WI38 (cell line): ENCODE results near the gene RBM4B.

Experiments
- H3K4me3 ChIP-seq: 2 replicates; pipeline ENCODE4 v1.5.1; 2011; ENCODE audit warnings: low read depth, mild to moderate bottlenecking, control low read depth, low read length
- CTCF ChIP-seq: IDR thresholded peaks from 2 replicates; pipeline ENCODE4 v1.5.1; 2012; ENCODE audit warnings: low read depth, mild to moderate bottlenecking, control low read depth, low read length

Gene RBM4B

GRCh38 chr11:66676282-66676919 is 1.3 kb downstream of the RBM4B start:
- peak overlapping the region; percentile 77 for H3K4me3 ChIP-seq
- TF ChIP-seq CTCF: no peak

DNA sequence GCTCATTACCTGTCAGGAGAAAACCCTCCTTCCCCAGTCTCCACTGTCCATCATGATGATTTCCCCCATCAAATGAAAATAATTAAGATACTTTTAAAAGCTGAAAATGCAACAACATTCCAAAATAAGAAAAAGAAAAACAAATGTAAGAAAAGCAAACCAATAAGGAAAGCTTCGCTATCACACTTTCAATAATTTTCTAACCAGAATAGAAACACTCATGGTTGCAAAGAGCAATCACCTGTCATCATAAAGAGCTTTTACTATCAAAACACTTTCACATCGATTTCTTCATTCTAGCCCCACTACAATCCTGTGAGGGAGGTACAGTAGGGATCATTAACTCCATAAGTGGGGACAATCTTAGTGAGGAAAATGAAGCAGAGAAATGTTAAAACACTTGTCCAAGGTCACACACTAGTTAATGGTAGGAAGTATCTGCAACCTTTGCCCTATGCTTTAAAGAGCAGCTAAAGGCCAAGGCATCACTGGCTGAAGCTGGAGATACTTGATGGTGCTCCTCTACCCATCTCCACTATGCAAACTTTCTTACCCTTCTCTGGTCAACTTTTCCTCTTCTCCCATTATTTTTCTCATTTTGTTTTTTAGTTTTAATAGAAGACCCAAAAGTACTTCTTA is 2.6 kb downstream of the RBM4B start:
- TF ChIP-seq CTCF: no peak
- H3K4me3 ChIP-seq: no peak overlapping the region

DNA sequence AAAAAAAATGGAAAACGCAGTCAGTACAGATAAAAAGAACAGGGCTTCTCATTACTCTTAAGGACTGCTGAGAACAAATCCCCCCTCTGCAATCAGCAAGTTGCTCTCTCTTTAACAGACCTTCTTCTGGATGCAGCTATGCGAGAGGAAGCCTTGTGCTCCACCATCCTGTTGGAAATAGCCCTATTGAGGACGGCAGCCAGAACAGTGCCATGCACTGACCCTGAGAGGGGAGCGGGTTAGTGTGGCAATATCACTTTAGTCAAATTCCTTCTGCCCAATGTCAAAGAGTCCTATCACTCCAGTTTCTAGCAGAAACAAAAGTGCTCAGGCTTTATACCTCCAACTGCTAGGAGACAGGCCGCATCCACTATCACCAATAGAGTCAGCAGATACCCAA is 6.9 kb downstream of the RBM4B start:
- no peak overlapping the region for H3K4me3 ChIP-seq
- TF ChIP-seq CTCF: no peak

- TF ChIP-seq CTCF: no peak
- no peak overlapping the region for H3K4me3 ChIP-seq
These were observed 12.3 kb downstream of the RBM4B start for GRCh38 chr11:66665369-66665768.

DNA sequence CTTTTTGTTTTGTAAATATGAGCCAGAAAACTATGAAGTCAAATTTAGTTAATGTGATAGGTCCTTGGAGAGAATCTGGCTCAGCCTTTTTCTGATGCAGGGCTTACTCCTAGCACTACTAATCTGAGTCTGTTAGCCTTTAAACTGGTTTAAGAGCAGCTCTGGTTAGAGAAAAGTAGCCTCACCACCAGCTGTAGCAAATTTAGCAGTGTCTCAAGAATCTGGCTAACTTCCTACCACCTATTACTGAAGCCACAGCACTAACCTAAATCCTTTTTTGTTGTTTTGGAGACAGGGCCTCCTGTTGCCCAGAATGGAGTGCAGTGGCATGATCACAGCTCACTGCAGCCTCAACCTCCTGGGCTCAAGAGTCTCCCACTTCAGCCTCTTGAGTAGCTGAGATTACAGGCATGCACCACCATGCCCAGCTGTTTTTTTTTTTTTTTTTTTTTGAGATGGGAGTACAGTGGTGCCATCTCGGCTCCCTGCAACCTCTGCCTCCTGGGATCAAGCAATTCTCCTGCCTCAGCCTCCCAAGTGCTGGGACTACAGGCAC is 13.9 kb downstream of the RBM4B start:
- TF ChIP-seq CTCF: no peak

DNA sequence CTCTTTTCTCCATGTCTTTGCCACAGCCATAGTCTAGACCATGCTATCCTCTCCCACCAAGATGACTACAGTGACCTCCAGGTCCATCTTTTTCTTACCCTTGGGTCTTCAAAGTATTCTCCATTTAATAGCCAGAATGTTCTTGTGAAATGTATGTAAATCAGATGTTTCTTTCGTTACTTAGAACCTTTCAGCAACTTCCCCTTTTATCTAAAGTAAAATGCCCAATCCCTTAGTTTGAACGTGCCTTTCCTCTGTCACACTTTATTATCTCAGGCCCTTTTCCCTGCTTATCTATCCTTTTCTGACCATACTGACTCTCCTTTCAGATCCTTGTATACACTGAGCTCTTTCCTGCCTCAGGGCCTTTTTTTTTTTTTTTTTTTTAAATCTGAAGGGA is 17.9 kb downstream of the RBM4B start:
- no peak overlapping the region for H3K4me3 ChIP-seq
- TF ChIP-seq CTCF: no peak

More for the DNA sequence above, 13.9 kb downstream of the RBM4B start:
- no peak overlapping the region for H3K4me3 ChIP-seq

DNA sequence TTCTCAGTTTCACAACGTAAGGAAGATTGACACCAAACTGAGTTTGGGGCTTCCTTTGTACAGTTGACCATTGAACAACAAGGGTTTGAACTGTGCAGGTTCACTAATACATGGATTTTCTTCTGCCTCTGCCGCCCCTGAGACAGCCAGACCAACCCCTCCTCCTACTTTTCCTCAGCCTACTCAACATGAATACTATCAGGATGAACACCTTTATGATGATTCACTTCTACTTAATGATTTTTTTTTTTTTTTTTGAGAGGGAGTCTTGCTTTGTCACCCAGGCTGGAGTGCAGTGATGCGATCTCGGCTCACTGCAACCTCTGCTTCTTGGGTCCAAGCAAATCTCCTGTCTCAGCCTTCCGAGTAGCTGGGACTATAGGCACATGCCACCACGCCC is 24.6 kb downstream of the RBM4B start:
- TF ChIP-seq CTCF: no peak
- H3K4me3 ChIP-seq: no peak overlapping the region
